ENCODE results near the gene GNS. TPM values are rescaled to one million over a fixed set of nuclear protein-coding genes. Genes with fewer than 3 reads are reported as not detected.

Gene GNS
- polyA plus RNA-seq, 2 of the 4 experiments (the other 2 are of a cell fraction), result 54.3 to 109 TPM

- FAIRE-seq (no peak), DNase-seq (ENCODE audit: low read depth in 1 of 2, low spot score in 1 of 2) (peak; percentile 28 to 36), ATAC-seq (peak; percentile 76 to 82; a peak in 5 of 6 replicates)
- TF ChIP-seq, protein P1, sequence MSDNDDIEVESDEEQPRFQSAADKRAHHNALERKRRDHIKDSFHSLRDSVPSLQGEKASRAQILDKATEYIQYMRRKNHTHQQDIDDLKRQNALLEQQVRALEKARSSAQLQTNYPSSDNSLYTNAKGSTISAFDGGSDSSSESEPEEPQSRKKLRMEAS (IDR thresholded peaks at IDR 0.05), result no peak
- no peak for TF ChIP-seq POLR2AphosphoS2 (conservative IDR thresholded peaks at IDR 0.05; ENCODE audit: low read length)
- no peak for TF ChIP-seq FOSL2 (IDR thresholded peaks at IDR 0.05)
- 0 out of 2 replicates have a peak, but pooled peaks have one; percentile 5 for TF ChIP-seq FOSL2 (CRISPR knock-in tag; IDR thresholded peaks at IDR 0.05)
- no peak for TF ChIP-seq JUNB (IDR thresholded peaks at IDR 0.05)
- Histone ChIP-seq H3K4me2 (peak overlapping the region; percentile 27; the same call in 2 of the 3 replicates), H3K9me3 (no peaks in the 10 kb centered on the region), H3K4me3 (no peak overlapping the region), H3K27ac (no peak overlapping the region), H3K4me1 (peaks cover 13% of the 10 kb centered on the region)
- CTCF ChIA-PET, result interaction anchor here (0.6 to 1.2 kb wide), 5 partner anchors 15 to 184 kb away, joined by 3 to 6 read pairs (median 4); no protein-coding TSS in a partner anchor
- 25% methylated on average over 4 of the region's 4 CpGs for WGBS (ENCODE audit: missing lambda C conversion rate)
- POLR2A ChIA-PET, result no interaction called here
These were observed 25.3 kb downstream of the GNS start for GRCh38 chr12:64733857-64734256.

GRCh38 chr12:64731683-64732082 is 27.5 kb downstream of the GNS start:
- Histone ChIP-seq H3K9me3 (no peaks in the 10 kb centered on the region), H3K4me3 (no peak overlapping the region), H3K4me2 (no peak overlapping the region), H3K27ac (no peak overlapping the region), H3K4me1 (peaks cover 13% of the 10 kb centered on the region)
- 80% methylated on average over 4 of the region's 4 CpGs for WGBS (ENCODE audit: missing lambda C conversion rate)
- FAIRE-seq (no peak), ATAC-seq (no peak), DNase-seq (ENCODE audit: low read depth in 1 of 2, low spot score in 1 of 2) (no peak)
- TF ChIP-seq POLR2A (IDR thresholded peaks at IDR 0.05; ENCODE audit: low read length), result no peak
- TF ChIP-seq TP53 (CRISPR knock-in tag; IDR thresholded peaks at IDR 0.05), result no peak
- TF ChIP-seq MYC (IDR thresholded peaks at IDR 0.05; ENCODE audit: borderline replicate concordance, low read length), result no peak
- TF ChIP-seq HEYL (CRISPR knock-in tag; IDR thresholded peaks at IDR 0.05), result no peak
- CTCF ChIA-PET, result interaction anchor here (0.7 to 0.9 kb wide), 2 partner anchors 24 to 392 kb away, joined by 5 to 7 read pairs; no protein-coding TSS in a partner anchor
- POLR2A ChIA-PET, result no interaction called here

DNA sequence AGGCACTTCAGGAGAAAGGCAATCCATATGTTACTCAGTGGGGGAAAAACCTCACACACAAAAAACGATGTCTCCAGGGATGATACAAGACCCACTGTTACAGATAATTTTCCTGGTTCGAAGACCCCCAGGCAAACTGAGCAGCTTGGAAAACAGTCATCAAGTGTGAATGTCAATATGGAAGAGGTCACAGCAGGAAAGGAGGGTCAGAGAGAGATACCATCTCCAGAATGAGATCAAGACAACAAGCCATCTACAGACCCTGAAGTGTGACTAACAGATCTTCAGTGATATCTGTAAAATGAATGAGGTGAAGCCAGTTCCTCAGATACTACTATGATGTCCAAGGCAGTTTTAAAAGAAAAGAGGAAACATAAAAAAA is 28.6 kb downstream of the GNS start:
- 88% methylated on average over 2 of the region's 2 CpGs for WGBS (ENCODE audit: missing lambda C conversion rate)
- Histone ChIP-seq H3K4me3 (no peak overlapping the region), H3K9me3 (no peaks in the 10 kb centered on the region), H3K4me2 (no peak overlapping the region), H3K4me1 (peaks cover 13% of the 10 kb centered on the region), H3K27ac (no peak overlapping the region)
- ChIA-PET CTCF (interaction anchor here (0.7 to 0.9 kb wide), 2 partner anchors 12 to 181 kb away, joined by 3 to 4 read pairs; no protein-coding TSS in a partner anchor), POLR2A (interaction anchor here (0.6 kb wide), 1 partner anchor 121 kb away, joined by 3 read pairs; no protein-coding TSS in a partner anchor)
- no peak for ATAC-seq
- TF ChIP-seq FOXS1 (CRISPR knock-in tag; IDR thresholded peaks at IDR 0.05) (no peak), JUNB (IDR thresholded peaks at IDR 0.05) (no peak), RARB (CRISPR knock-in tag; IDR thresholded peaks at IDR 0.05) (no peak), ZC3H11A (IDR thresholded peaks at IDR 0.05) (no peak), MYC (IDR thresholded peaks at IDR 0.05; ENCODE audit: borderline replicate concordance, low read length) (no peak), ATOH8 (CRISPR knock-in tag; IDR thresholded peaks at IDR 0.05; ENCODE audit: low read depth) (no peak), HMGXB4 (CRISPR knock-in tag; IDR thresholded peaks at IDR 0.05; ENCODE audit: borderline replicate concordance) (no peak), BHLHE40 (IDR thresholded peaks at IDR 0.05; ENCODE audit: low read depth, low read length) (no peak), CHD2 (IDR thresholded peaks at IDR 0.05; ENCODE audit: low read length, partially characterized antibody) (no peak), POLR2AphosphoS2 (conservative IDR thresholded peaks at IDR 0.05; ENCODE audit: low read length) (no peak), GATA3 (IDR thresholded peaks at IDR 0.05; ENCODE audit: borderline replicate concordance) (no peak), RNF2 (IDR thresholded peaks at IDR 0.05; ENCODE audit: borderline replicate concordance, low read depth) (no peak), ELK1 (IDR thresholded peaks at IDR 0.05; ENCODE audit: low read depth, low read length) (no peak), HOXB5 (CRISPR knock-in tag; IDR thresholded peaks at IDR 0.05) (no peak), BCL3 (IDR thresholded peaks at IDR 0.05) (no peak), SMC3 (IDR thresholded peaks at IDR 0.05) (no peak), TFCP2L1 (CRISPR knock-in tag; IDR thresholded peaks at IDR 0.05) (no peak), KDM5A (IDR thresholded peaks at IDR 0.05) (no peak), FOSL2 (IDR thresholded peaks at IDR 0.05) (no peak), FOSL2 (CRISPR knock-in tag; IDR thresholded peaks at IDR 0.05) (no peak)
- TF ChIP-seq, protein P2, sequence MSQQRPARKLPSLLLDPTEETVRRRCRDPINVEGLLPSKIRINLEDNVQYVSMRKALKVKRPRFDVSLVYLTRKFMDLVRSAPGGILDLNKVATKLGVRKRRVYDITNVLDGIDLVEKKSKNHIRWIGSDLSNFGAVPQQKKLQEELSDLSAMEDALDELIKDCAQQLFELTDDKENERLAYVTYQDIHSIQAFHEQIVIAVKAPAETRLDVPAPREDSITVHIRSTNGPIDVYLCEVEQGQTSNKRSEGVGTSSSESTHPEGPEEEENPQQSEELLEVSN (IDR thresholded peaks at IDR 0.05; ENCODE audit: borderline replicate concordance, low read depth), result no peak
- no peak for FAIRE-seq
- no peak for DNase-seq (ENCODE audit: low read depth in 1 of 2, low spot score in 1 of 2)

Measured in A549 (cell line).